HEK293 (cell line): ENCODE results near the gene ARHGAP26.

Experiments used
- HOXC10 ChIP-seq: sonication (generic); formaldehyde crosslinking; IDR thresholded peaks from 2 replicates; pipeline ENCODE4 v1.8.1; 2023; ENCODE audit warnings: mild to moderate bottlenecking, missing genetic modification reagents
- KLF16 ChIP-seq: fragments of 450-650 bp; formaldehyde crosslinking; IDR thresholded peaks from 2 replicates; pipeline ENCODE4 v1.5.1; 2017; ENCODE audit warnings: missing biosample characterization, missing genetic modification characterization
- PRDM1 ChIP-seq: fragments of 450-650 bp; formaldehyde crosslinking; IDR thresholded peaks from 2 replicates; pipeline ENCODE4; 2016; ENCODE audit warnings: missing biosample characterization, missing genetic modification characterization
- ZFP41 ChIP-seq: fragments of 450-650 bp; formaldehyde crosslinking; IDR thresholded peaks from 2 replicates; pipeline ENCODE4 v1.5.1; 2016; ENCODE audit warnings: missing biosample characterization, missing genetic modification characterization, borderline replicate concordance
- ZFP69B ChIP-seq: fragments of 450-650 bp; formaldehyde crosslinking; IDR thresholded peaks from 2 replicates; pipeline ENCODE4 v1.5.1; 2016; ENCODE audit warnings: missing biosample characterization, missing genetic modification characterization
- ZNF112 ChIP-seq: fragments of 450-650 bp; formaldehyde crosslinking; IDR thresholded peaks from 2 replicates; pipeline ENCODE4 v1.5.0; 2017; ENCODE audit warnings: missing biosample characterization, missing genetic modification characterization
- ZNF16 ChIP-seq: fragments of 450-650 bp; formaldehyde crosslinking; IDR thresholded peaks from 2 replicates; pipeline ENCODE4 v1.5.1; 2016; ENCODE audit warnings: low read depth, missing biosample characterization, missing genetic modification characterization
- ZNF2 ChIP-seq: fragments of 450-650 bp; formaldehyde crosslinking; IDR thresholded peaks from 2 replicates; pipeline ENCODE4 v1.5.1; 2016; ENCODE audit warnings: missing biosample characterization, missing genetic modification characterization
- ZNF266 ChIP-seq: fragments of 450-650 bp; formaldehyde crosslinking; IDR thresholded peaks from 2 replicates; pipeline ENCODE4 v1.5.1; 2016; ENCODE audit warnings: missing biosample characterization, missing genetic modification characterization, low read depth
- ZNF324 ChIP-seq: fragments of 450-650 bp; formaldehyde crosslinking; IDR thresholded peaks from 2 replicates; pipeline ENCODE4 v1.5.1; 2016; ENCODE audit warnings: missing biosample characterization, missing genetic modification characterization
- ZNF335 ChIP-seq: fragments of 450-650 bp; formaldehyde crosslinking; conservative IDR thresholded peaks from 2 replicates; pipeline ENCODE4 v1.5.1; 2016; ENCODE audit warnings: missing biosample characterization, missing genetic modification characterization
- ZNF423 ChIP-seq: fragments of 450-650 bp; formaldehyde crosslinking; IDR thresholded peaks from 2 replicates; pipeline ENCODE4 v1.5.1; 2016; ENCODE audit warnings: missing biosample characterization, missing genetic modification characterization
- ZNF433 ChIP-seq: fragments of 450-650 bp; formaldehyde crosslinking; IDR thresholded peaks from 2 replicates; pipeline ENCODE4 v1.5.1; 2016; ENCODE audit warnings: missing biosample characterization, missing genetic modification characterization, low read depth
- ZNF510 ChIP-seq: fragments of 450-650 bp; formaldehyde crosslinking; IDR thresholded peaks from 2 replicates; pipeline ENCODE4 v1.5.1; 2018; ENCODE audit warnings: mild to moderate bottlenecking, missing genetic modification characterization, missing biosample characterization; ENCODE audit not compliant: insufficient replicate concordance
- ZNF629 ChIP-seq: fragments of 450-650 bp; formaldehyde crosslinking; IDR thresholded peaks from 2 replicates; pipeline ENCODE4 v1.5.1; 2017; ENCODE audit warnings: missing biosample characterization, missing genetic modification characterization
- ZNF658 ChIP-seq: fragments of 450-650 bp; formaldehyde crosslinking; IDR thresholded peaks from 2 replicates; pipeline ENCODE4; 2016; ENCODE audit warnings: missing biosample characterization, missing genetic modification characterization
- TF ChIP-seq, protein P1 (sequence below): fragments of 450-650 bp; formaldehyde crosslinking; IDR thresholded peaks from 2 replicates; pipeline ENCODE4 v1.5.1; 2016; ENCODE audit warnings: missing biosample characterization, missing genetic modification characterization
- TF ChIP-seq, protein P2 (sequence below): fragments of 450-650 bp; formaldehyde crosslinking; conservative IDR thresholded peaks from 2 replicates; pipeline ENCODE4 v1.5.1; 2016; ENCODE audit warnings: low read depth, missing biosample characterization, missing genetic modification characterization
- TF ChIP-seq, protein P3 (sequence below): fragments of 450-650 bp; formaldehyde crosslinking; IDR thresholded peaks from 2 replicates; pipeline ENCODE4 v1.5.1; 2016; ENCODE audit warnings: missing biosample characterization, missing genetic modification characterization
- TF ChIP-seq, protein P4 (sequence below): fragments of 450-650 bp; formaldehyde crosslinking; IDR thresholded peaks from 2 replicates; pipeline ENCODE4 v1.5.1; 2017; ENCODE audit warnings: missing biosample characterization, missing genetic modification characterization
- TF ChIP-seq, protein P5 (sequence below): fragments of 450-650 bp; formaldehyde crosslinking; IDR thresholded peaks from 2 replicates; pipeline ENCODE4 v1.5.1; 2016; ENCODE audit warnings: missing biosample characterization, missing genetic modification characterization
- TF ChIP-seq, protein P6 (sequence below): fragments of 450-650 bp; formaldehyde crosslinking; IDR thresholded peaks from 2 replicates; pipeline ENCODE4 v1.5.1; 2016; ENCODE audit warnings: missing biosample characterization, missing genetic modification characterization, low read depth
- TF ChIP-seq, protein P7 (sequence below): fragments of 450-650 bp; formaldehyde crosslinking; IDR thresholded peaks from 2 replicates; pipeline ENCODE4 v1.5.1; 2017; ENCODE audit warnings: missing biosample characterization, missing genetic modification characterization
- TF ChIP-seq, protein P8 (sequence below): fragments of 450-650 bp; formaldehyde crosslinking; IDR thresholded peaks from 2 replicates; pipeline ENCODE4 v1.5.1; 2016; ENCODE audit warnings: missing biosample characterization, missing genetic modification characterization

ARHGAP26 gene

DNA sequence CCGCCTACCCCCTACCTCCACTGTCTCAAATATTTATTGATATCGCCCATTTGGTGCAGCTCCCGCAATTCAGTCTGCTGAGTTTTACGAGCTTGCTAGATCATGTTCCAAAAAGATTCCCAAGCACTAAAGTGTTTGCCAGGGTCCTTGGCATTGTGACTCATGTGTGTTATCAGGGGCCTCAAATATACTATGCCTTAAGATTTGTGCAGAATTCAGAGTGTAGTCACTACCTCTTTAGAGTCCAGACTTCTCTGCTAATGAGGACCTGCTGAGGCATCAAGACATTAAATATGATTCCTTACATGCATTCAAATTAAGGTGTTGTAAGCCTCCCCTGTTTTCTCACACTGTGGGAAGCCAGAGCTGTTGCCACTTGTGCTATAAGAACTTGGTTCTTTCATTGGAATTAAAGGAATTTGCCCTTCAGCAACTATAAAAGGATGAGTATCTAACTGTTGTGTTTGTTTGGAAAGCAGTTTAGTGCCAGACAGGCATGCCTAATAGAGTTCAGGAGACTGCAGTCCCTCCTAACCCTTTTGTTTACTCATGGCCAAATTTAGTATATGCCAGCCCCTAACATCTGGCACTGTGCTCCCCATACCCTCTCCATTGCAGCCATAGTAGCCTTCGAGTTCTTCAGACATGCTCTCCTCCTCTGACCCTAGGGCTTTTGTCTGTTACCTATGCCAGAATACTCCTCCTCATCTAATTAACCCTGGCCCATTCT, 316.9 kb downstream of the ARHGAP26 start (continued):
- TF ChIP-seq ZNF324 (tag by site-specific recombination) (no peak), ZNF16 (tag by site-specific recombination) (no peak), HOXC10 (CRISPR knock-in tag) (no peak), ZNF2 (peak; percentile 60; the same call in 1 of the 2 replicates), ZNF423 (tag by site-specific recombination) (no peak), ZNF658 (tag by site-specific recombination) (no peak), ZNF266 (no peak), ZNF433 (tag by site-specific recombination) (no peak), ZNF335 (tag by site-specific recombination) (peak; percentile 63), ZFP41 (tag by site-specific recombination) (no peak), KLF16 (tag by site-specific recombination) (no peak), ZNF510 (no peak), PRDM1 (no peak), ZNF112 (tag by site-specific recombination) (no peak), ZFP69B (tag by site-specific recombination) (0 out of 2 replicates have a peak, but pooled peaks have one; percentile 54), ZNF629 (tag by site-specific recombination) (peak; percentile 82)
- TF ChIP-seq, protein P1, sequence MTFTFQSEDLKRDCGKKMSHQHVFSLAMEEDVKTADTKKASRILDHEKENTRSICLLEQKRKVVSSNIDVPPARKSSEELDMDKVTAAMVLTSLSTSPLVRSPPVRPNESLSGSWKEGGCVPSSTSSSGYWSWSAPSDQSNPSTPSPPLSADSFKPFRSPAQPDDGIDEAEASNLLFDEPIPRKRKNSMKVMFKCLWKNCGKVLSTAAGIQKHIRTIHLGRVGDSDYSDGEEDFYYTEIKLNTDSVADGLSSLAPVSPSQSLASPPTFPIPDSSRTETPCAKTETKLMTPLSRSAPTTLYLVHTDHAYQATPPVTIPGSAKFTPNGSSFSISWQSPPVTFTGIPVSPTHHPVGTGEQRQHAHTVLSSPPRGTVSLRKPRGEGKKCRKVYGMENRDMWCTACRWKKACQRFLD (tag by site-specific recombination) = no peak
- TF ChIP-seq, protein P2, sequence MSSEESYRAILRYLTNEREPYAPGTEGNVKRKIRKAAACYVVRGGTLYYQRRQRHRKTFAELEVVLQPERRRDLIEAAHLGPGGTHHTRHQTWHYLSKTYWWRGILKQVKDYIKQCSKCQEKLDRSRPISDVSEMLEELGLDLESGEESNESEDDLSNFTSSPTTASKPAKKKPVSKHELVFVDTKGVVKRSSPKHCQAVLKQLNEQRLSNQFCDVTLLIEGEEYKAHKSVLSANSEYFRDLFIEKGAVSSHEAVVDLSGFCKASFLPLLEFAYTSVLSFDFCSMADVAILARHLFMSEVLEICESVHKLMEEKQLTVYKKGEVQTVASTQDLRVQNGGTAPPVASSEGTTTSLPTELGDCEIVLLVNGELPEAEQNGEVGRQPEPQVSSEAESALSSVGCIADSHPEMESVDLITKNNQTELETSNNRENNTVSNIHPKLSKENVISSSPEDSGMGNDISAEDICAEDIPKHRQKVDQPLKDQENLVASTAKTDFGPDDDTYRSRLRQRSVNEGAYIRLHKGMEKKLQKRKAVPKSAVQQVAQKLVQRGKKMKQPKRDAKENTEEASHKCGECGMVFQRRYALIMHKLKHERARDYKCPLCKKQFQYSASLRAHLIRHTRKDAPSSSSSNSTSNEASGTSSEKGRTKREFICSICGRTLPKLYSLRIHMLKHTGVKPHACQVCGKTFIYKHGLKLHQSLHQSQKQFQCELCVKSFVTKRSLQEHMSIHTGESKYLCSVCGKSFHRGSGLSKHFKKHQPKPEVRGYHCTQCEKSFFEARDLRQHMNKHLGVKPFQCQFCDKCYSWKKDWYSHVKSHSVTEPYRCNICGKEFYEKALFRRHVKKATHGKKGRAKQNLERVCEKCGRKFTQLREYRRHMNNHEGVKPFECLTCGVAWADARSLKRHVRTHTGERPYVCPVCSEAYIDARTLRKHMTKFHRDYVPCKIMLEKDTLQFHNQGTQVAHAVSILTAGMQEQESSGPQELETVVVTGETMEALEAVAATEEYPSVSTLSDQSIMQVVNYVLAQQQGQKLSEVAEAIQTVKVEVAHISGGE = no peak
- TF ChIP-seq, protein P3, sequence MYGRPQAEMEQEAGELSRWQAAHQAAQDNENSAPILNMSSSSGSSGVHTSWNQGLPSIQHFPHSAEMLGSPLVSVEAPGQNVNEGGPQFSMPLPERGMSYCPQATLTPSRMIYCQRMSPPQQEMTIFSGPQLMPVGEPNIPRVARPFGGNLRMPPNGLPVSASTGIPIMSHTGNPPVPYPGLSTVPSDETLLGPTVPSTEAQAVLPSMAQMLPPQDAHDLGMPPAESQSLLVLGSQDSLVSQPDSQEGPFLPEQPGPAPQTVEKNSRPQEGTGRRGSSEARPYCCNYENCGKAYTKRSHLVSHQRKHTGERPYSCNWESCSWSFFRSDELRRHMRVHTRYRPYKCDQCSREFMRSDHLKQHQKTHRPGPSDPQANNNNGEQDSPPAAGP (tag by site-specific recombination) = no peak
- TF ChIP-seq, protein P4, sequence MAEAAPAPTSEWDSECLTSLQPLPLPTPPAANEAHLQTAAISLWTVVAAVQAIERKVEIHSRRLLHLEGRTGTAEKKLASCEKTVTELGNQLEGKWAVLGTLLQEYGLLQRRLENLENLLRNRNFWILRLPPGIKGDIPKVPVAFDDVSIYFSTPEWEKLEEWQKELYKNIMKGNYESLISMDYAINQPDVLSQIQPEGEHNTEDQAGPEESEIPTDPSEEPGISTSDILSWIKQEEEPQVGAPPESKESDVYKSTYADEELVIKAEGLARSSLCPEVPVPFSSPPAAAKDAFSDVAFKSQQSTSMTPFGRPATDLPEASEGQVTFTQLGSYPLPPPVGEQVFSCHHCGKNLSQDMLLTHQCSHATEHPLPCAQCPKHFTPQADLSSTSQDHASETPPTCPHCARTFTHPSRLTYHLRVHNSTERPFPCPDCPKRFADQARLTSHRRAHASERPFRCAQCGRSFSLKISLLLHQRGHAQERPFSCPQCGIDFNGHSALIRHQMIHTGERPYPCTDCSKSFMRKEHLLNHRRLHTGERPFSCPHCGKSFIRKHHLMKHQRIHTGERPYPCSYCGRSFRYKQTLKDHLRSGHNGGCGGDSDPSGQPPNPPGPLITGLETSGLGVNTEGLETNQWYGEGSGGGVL (tag by site-specific recombination) = peak; percentile 65
- TF ChIP-seq, protein P5, sequence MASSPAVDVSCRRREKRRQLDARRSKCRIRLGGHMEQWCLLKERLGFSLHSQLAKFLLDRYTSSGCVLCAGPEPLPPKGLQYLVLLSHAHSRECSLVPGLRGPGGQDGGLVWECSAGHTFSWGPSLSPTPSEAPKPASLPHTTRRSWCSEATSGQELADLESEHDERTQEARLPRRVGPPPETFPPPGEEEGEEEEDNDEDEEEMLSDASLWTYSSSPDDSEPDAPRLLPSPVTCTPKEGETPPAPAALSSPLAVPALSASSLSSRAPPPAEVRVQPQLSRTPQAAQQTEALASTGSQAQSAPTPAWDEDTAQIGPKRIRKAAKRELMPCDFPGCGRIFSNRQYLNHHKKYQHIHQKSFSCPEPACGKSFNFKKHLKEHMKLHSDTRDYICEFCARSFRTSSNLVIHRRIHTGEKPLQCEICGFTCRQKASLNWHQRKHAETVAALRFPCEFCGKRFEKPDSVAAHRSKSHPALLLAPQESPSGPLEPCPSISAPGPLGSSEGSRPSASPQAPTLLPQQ (tag by site-specific recombination) = peak; percentile 57
- TF ChIP-seq, protein P6, sequence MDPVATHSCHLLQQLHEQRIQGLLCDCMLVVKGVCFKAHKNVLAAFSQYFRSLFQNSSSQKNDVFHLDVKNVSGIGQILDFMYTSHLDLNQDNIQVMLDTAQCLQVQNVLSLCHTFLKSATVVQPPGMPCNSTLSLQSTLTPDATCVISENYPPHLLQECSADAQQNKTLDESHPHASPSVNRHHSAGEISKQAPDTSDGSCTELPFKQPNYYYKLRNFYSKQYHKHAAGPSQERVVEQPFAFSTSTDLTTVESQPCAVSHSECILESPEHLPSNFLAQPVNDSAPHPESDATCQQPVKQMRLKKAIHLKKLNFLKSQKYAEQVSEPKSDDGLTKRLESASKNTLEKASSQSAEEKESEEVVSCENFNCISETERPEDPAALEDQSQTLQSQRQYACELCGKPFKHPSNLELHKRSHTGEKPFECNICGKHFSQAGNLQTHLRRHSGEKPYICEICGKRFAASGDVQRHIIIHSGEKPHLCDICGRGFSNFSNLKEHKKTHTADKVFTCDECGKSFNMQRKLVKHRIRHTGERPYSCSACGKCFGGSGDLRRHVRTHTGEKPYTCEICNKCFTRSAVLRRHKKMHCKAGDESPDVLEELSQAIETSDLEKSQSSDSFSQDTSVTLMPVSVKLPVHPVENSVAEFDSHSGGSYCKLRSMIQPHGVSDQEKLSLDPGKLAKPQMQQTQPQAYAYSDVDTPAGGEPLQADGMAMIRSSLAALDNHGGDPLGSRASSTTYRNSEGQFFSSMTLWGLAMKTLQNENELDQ (tag by site-specific recombination) = no peak
- TF ChIP-seq, protein P7, sequence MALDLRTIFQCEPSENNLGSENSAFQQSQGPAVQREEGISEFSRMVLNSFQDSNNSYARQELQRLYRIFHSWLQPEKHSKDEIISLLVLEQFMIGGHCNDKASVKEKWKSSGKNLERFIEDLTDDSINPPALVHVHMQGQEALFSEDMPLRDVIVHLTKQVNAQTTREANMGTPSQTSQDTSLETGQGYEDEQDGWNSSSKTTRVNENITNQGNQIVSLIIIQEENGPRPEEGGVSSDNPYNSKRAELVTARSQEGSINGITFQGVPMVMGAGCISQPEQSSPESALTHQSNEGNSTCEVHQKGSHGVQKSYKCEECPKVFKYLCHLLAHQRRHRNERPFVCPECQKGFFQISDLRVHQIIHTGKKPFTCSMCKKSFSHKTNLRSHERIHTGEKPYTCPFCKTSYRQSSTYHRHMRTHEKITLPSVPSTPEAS = peak; percentile 45; the same call in 1 of the 2 replicates
- TF ChIP-seq, protein P8, sequence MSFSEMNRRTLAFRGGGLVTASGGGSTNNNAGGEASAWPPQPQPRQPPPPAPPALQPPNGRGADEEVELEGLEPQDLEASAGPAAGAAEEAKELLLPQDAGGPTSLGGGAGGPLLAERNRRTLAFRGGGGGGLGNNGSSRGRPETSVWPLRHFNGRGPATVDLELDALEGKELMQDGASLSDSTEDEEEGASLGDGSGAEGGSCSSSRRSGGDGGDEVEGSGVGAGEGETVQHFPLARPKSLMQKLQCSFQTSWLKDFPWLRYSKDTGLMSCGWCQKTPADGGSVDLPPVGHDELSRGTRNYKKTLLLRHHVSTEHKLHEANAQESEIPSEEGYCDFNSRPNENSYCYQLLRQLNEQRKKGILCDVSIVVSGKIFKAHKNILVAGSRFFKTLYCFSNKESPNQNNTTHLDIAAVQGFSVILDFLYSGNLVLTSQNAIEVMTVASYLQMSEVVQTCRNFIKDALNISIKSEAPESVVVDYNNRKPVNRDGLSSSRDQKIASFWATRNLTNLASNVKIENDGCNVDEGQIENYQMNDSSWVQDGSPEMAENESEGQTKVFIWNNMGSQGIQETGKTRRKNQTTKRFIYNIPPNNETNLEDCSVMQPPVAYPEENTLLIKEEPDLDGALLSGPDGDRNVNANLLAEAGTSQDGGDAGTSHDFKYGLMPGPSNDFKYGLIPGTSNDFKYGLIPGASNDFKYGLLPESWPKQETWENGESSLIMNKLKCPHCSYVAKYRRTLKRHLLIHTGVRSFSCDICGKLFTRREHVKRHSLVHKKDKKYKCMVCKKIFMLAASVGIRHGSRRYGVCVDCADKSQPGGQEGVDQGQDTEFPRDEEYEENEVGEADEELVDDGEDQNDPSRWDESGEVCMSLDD = no peak
